Body of pancreas (tissue), 4 donors: ENCODE results near the gene ILF3. TPM values are rescaled to one million over a fixed set of nuclear protein-coding genes. Genes with fewer than 3 reads are reported as not detected.

Experiments
- ATAC-seq: fragments of 150-250 bp; one replicate; pipeline ENCODE4 v1.9.1; 2016
- DNase-seq, 4 donors: peaks; one replicate each; pipeline ENCODE4 v3.0.0-alpha.2; 2019
- H3K27ac ChIP-seq, 4 donors: fragments of 200-600 bp; sonication (generic); 1 replicate in 3 of 4; 2 replicates in 1 of 4; pipeline versions ENCODE4 v1.5.1 to v1.6.1; 2016 to 2019; ENCODE audit warnings: mild to moderate bottlenecking in 1 of 4, mixed read lengths in 1 of 4, moderate library complexity in 1 of 4
- H3K27me3 ChIP-seq, 2 donors: fragments of 200-600 bp; sonication (generic); one replicate each; pipeline ENCODE4 v1.6.0; 2016; ENCODE audit warnings: mild to moderate bottlenecking in 1 of 2
- H3K36me3 ChIP-seq, 2 donors: fragments of 200-600 bp; sonication (generic); replicated peaks in 1 of 2; 2 replicates each; pipeline ENCODE4 v1.5.1; 2016; ENCODE audit warnings: low read depth in 2 of 2; ENCODE audit not compliant: insufficient read depth in 1 of 2
- H3K4me1 ChIP-seq: fragments of 200-600 bp; sonication (generic); one replicate; pipeline ENCODE4 v1.6.0; 2016
- H3K4me3 ChIP-seq, 2 donors: fragments of 200-600 bp; sonication (generic); 1 replicate in 1 of 2; 2 replicates in 1 of 2; pipeline ENCODE4 v1.5.1; 2016 to 2019
- H3K9me3 ChIP-seq, 3 donors: fragments of 200-600 bp; sonication (generic); 1 replicate in 2 of 3; 2 replicates in 1 of 3; pipeline ENCODE4 v1.5.1; 2016
- CTCF ChIP-seq, 7 experiments: fragments of 450-650 bp in 4 of 7; fragments of 200-600 bp in 3 of 7; sonication (generic) in 3 of 7; IDR thresholded peaks; one replicate each; pipeline ENCODE4 v1.5.1; 2016 to 2019; ENCODE audit warnings: antibody characterized with exemption in 7 of 7
- POLR2A ChIP-seq, 3 donors: fragments of 450-650 bp; IDR thresholded peaks; one replicate each; pipeline ENCODE4 v1.6.1; 2016; ENCODE audit warnings: antibody characterized with exemption in 3 of 3, mild to moderate bottlenecking in 2 of 3
- WGBS, 2 donors: methylation state at CpG; one replicate each; pipeline ENCODE4 v1.1.5; 2017; 5-methylcytosine and 5-hydroxymethylcytosine counted together
- intact Hi-C: fragments of 100-400 bp; cut with DNase I; formaldehyde crosslinking; loops from one replicate; pipeline ENCODE4 v1.15.1; 2023
- total RNA-seq, 2 donors: library from RNA; depleted of rRNA; stranded (reverse); fragments of >200 nt; gene quantifications; one replicate each; pipeline ENCODE4 v1.1.0, GENCODE V29; 2016

ILF3 gene
- total RNA-seq, 2 donors from 2014 or later, result 90.3 to 150 TPM

GRCh38 chr19:10677751-10678150 is 23.6 kb downstream of the ILF3 start:
- Histone ChIP-seq H3K4me1 (peaks cover 10% of the 10 kb centered on the region), H3K4me3 (no peak overlapping the region), H3K36me3 (peaks cover 32 to 51% of the 10 kb centered on the region in 2 donors), H3K9me3 (no peaks in the 10 kb centered on the region), H3K27me3 (no peaks in the 10 kb centered on the region), H3K27ac (no peak overlapping the region)
- DNase-seq (peak in 3 of 4 donors; percentile 27 to 62 (median 41)), ATAC-seq (no peak)
- 42 to 66% methylated on average over 13 of the region's 13 CpGs for WGBS, 2 donors
- intact Hi-C loops, result no loop called here
- no peak for TF ChIP-seq POLR2A (IDR thresholded peaks at IDR 0.05)
- TF ChIP-seq CTCF (IDR thresholded peaks at IDR 0.05), result no peak

DNA sequence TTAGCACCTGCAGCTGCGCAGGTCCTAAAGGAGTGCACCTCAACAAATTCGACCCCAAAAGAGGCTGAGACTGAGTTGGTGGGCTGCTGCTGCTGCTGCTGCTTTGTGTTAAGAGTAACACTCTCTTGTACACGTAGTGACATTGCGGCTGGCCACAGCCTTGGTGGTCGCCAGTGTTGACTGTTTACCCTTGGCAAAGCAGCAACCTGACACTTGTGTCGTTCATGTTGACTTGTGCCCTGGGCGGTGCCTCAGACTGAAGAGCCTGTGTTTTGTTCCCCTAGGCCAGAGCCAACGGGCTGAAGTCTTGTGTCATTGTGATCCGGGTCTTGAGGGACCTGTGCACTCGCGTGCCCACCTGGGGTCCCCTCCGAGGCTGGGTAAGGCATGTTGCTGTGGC is 24.7 kb downstream of the ILF3 start:
- Histone ChIP-seq H3K36me3 (peaks cover 39 to 59% of the 10 kb centered on the region in 2 donors), H3K4me3 (no peak overlapping the region), H3K27ac (no peak overlapping the region), H3K9me3 (no peaks in the 10 kb centered on the region), H3K4me1 (peaks cover 8% of the 10 kb centered on the region), H3K27me3 (no peaks in the 10 kb centered on the region)
- no peak for ATAC-seq
- no peak for DNase-seq
- TF ChIP-seq POLR2A (IDR thresholded peaks at IDR 0.05), result no peak
- TF ChIP-seq CTCF (IDR thresholded peaks at IDR 0.05), result no peak
- 79 to 100% methylated on average over 1 to 12 of the region's 12 CpGs for WGBS, 2 donors
- intact Hi-C loops, result no loop called here

DNA sequence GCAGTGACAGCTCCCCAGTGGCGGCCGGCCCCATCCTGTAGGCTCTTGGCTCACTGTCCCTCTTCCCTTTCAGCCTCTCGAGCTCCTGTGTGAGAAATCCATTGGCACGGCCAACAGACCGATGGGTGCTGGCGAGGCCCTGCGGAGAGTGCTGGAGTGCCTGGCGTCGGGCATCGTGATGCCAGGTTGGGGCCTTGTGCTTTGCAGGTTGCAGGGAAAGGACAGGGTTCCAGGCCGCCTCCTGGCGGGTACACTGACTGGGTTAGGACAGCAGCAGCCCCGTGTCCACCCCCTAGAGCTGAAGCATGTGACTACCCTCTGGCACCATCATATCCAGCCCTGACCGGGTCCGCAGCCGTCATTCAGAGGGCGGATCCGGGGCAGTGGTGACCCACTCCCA is 25.6 kb downstream of the ILF3 start:
- no peaks in the 10 kb centered on the region for H3K9me3 ChIP-seq
- intact Hi-C loops, result no loop called here
- no peak overlapping the region for H3K27ac ChIP-seq
- ATAC-seq (no peak), DNase-seq (no peak)
- TF ChIP-seq POLR2A (IDR thresholded peaks at IDR 0.05) (no peak), CTCF (IDR thresholded peaks at IDR 0.05) (no peak)
- H3K27me3 ChIP-seq, result no peaks in the 10 kb centered on the region
- H3K4me1 ChIP-seq, result peaks cover 8% of the 10 kb centered on the region
- WGBS, 2 donors, result 91% methylated on average over 18 of the region's 18 CpGs; no CpG with 5 or more reads in 1 of the 2 donors
- H3K4me3 ChIP-seq, result no peak overlapping the region
- H3K36me3 ChIP-seq, result peaks cover 41 to 67% of the 10 kb centered on the region in 2 donors

DNA sequence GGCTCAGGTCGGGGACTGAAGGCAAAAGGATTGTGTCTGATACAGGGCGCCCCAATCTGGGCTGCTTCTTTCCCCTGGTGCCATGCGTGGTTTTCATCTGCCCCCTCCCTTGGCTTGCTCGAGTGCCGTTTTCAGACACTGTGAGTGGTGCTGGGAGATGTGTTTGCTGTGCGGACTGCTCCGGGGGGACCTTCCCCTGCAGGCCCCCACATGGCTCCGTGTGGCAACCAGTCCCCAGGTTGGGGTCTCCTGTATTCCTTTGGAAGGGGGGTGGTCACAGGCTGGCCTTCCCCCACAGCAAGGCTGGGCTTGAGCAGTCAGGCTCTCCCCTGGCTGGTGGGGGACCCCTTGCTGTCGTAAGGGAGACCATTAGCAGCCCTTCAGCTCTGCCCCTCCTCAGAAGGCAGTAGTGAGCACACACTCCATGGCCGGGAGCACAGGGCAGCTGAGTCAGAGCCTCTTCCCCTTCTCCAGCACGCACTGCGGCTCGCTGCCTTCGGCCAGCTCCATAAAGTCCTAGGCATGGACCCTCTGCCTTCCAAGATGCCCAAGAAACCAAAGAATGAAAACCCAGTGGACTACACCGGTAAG is 26.5 kb downstream of the ILF3 start:
- DNase-seq (no peak), ATAC-seq (no peak)
- intact Hi-C loops, result no loop called here
- H3K4me3 ChIP-seq, result no peak overlapping the region
- peaks cover 8% of the 10 kb centered on the region for H3K4me1 ChIP-seq
- TF ChIP-seq CTCF (IDR thresholded peaks at IDR 0.05) (no peak), POLR2A (IDR thresholded peaks at IDR 0.05) (no peak)
- no peak overlapping the region for H3K27ac ChIP-seq
- H3K27me3 ChIP-seq, result no peaks in the 10 kb centered on the region
- 91 to 92% methylated on average over 8 to 15 of the region's 15 CpGs for WGBS, 2 donors
- H3K9me3 ChIP-seq, result no peaks in the 10 kb centered on the region
- peaks cover 41 to 71% of the 10 kb centered on the region in 2 donors for H3K36me3 ChIP-seq

GRCh38 chr19:10681658-10682057 is 27.5 kb downstream of the ILF3 start:
- H3K9me3 ChIP-seq, result no peaks in the 10 kb centered on the region
- ATAC-seq (no peak), DNase-seq (no peak)
- H3K27me3 ChIP-seq, result no peaks in the 10 kb centered on the region
- H3K4me3 ChIP-seq, result no peak overlapping the region
- TF ChIP-seq POLR2A (IDR thresholded peaks at IDR 0.05) (no peak), CTCF (IDR thresholded peaks at IDR 0.05) (no peak)
- H3K36me3 ChIP-seq, result peaks cover 41 to 76% of the 10 kb centered on the region in 2 donors
- intact Hi-C loops, result no loop called here
- WGBS, 2 donors, result 92% methylated on average over 3 to 4 of the region's 4 CpGs
- no peak overlapping the region for H3K27ac ChIP-seq
- peaks cover 8% of the 10 kb centered on the region for H3K4me1 ChIP-seq
